ENCODE measurements around the gene MMP12.

MMP12 gene

GRCh38 chr11:102850973-102851745 is 23.6 kb downstream of the MMP12 start:
- no peak for DNase-seq (ENCODE audit: low spot score)

- DNase-seq (ENCODE audit: low spot score) = no peak
Observed at GRCh38 chr11:102849311-102849710, 25.5 kb downstream of the MMP12 start.

GRCh38 chr11:102846292-102846691 is 28.5 kb downstream of the MMP12 start:
- no peak for DNase-seq (ENCODE audit: low spot score)

GRCh38 chr11:102843489-102843888 is 31.3 kb downstream of the MMP12 start, which contains the start of gene MMP3:
TSS of gene MMP3 (minus strand) at chr11:102843609. CDS start at chr11:102843546, 63 bp downstream.
- DNase-seq (ENCODE audit: low spot score) = no peak

GRCh38 chr11:102842930-102843329 is 31.9 kb downstream of the MMP12 start:
- DNase-seq (ENCODE audit: low spot score) = no peak

- DNase-seq (ENCODE audit: low spot score) = no peak
Observed at GRCh38 chr11:102840018-102840417, 34.8 kb downstream of the MMP12 start.

GRCh38 chr11:102837646-102838045 is 37.1 kb downstream of the MMP12 start:
- no peak for DNase-seq (ENCODE audit: low spot score)

GRCh38 chr11:102837156-102837555 is 37.6 kb downstream of the MMP12 start:
- no peak for DNase-seq (ENCODE audit: low spot score)

- no peak for DNase-seq (ENCODE audit: low spot score)
Observed at GRCh38 chr11:102836290-102836875, 38.4 kb downstream of the MMP12 start.

- no peak for DNase-seq (ENCODE audit: low spot score)
Observed at GRCh38 chr11:102833731-102834130, 41.1 kb downstream of the MMP12 start.

GRCh38 chr11:102832612-102833011 is 42.2 kb downstream of the MMP12 start:
- DNase-seq (ENCODE audit: low spot score) = no peak

GRCh38 chr11:102831489-102832440 is 43.0 kb downstream of the MMP12 start:
- DNase-seq (ENCODE audit: low spot score) = no peak

- no peak for DNase-seq (ENCODE audit: low spot score)
Observed at GRCh38 chr11:102831128-102831488, 43.7 kb downstream of the MMP12 start.

- DNase-seq (ENCODE audit: low spot score) = no peak
Observed at GRCh38 chr11:102830001-102830727, 44.6 kb downstream of the MMP12 start.

- DNase-seq (ENCODE audit: low spot score) = no peak
Observed at GRCh38 chr11:102829316-102830000, 45.3 kb downstream of the MMP12 start.

- DNase-seq (ENCODE audit: low spot score) = no peak
Observed at GRCh38 chr11:102824556-102824955, 50.2 kb downstream of the MMP12 start.

- DNase-seq (ENCODE audit: low spot score) = no peak
Observed at GRCh38 chr11:102819491-102819890, 55.3 kb downstream of the MMP12 start.

GRCh38 chr11:102813484-102813883 is 61.3 kb downstream of the MMP12 start:
- DNase-seq (ENCODE audit: low spot score) = no peak

Measured in putamen (tissue), 1 donor.